SK-N-SH treated with all-trans-retinoic acid at 6 μM for 48 hours (cell line): ENCODE results near the gene PBX4.

ENCODE experiments used
- CSRNP3 ChIP-seq: fragments of 250-450 bp; sonication (Bioruptor Pico); IDR thresholded peaks from 2 replicates; pipeline ENCODE4 v1.5.1; 2021; ENCODE audit warnings: mild to moderate bottlenecking, moderate library complexity
- ESRRG ChIP-seq: fragments of 250-450 bp; sonication (Bioruptor Pico); IDR thresholded peaks from 2 replicates; pipeline ENCODE4 v1.6.1; 2021; ENCODE audit warnings: mild to moderate bottlenecking
- PATZ1 ChIP-seq: fragments of 250-450 bp; sonication (Bioruptor Pico); IDR thresholded peaks from 2 replicates; pipeline ENCODE4 v1.8.0; 2020; ENCODE audit warnings: mild to moderate bottlenecking, moderate library complexity, borderline replicate concordance

GRCh38 chr19:19579533-19580361 is 38.7 kb downstream of the PBX4 start:
- no peak for TF ChIP-seq PATZ1
- no peak for TF ChIP-seq CSRNP3
- TF ChIP-seq ESRRG (CRISPR knock-in tag): no peak
